ENCODE results near the gene FAM110C. TPM values are rescaled to one million over a fixed set of nuclear protein-coding genes. Genes with fewer than 3 reads are reported as not detected.
"Not testable (repeated sequence)": the region's sequence is repeated elsewhere in the genome, so short reads cannot be mapped to it uniquely, and the experiment has no call there.

FAM110C gene
- total RNA-seq, 2 donors from 2014 or later = 7.3 to 17.7 TPM

DNA sequence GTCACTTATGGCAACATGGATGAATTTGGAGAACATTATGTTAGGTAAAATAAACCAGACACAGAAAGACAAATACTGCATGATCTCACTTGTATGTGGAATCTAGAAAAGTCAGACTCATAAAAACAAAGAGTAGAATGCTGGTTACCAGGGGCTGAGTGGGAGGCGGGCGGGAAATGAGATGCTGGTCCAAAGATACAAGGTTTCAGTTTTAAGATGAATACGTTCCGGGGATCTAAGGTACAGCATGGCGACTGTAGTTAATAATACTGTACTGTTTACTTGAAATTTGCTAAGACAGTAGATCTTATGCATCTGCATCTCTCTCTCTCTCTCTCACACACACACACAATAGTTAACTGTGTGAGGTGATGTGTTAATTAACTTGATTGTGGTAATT, 14.2 kb downstream of the FAM110C start:
- no peak for DNase-seq (ENCODE audit: low spot score)
- Histone ChIP-seq H3K36me3 (no peaks in the 10 kb centered on the region), H3K4me1 (replicated peaks) (no peaks in the 10 kb centered on the region), H3K9me3 (no peaks in the 10 kb centered on the region), H3K4me3 (no peak overlapping the region), H3K27me3 (replicated peaks; ENCODE audit: insufficient read depth) (peaks cover 3% of the 10 kb centered on the region), H3K27ac (no peak overlapping the region)
- TF ChIP-seq, protein P1, sequence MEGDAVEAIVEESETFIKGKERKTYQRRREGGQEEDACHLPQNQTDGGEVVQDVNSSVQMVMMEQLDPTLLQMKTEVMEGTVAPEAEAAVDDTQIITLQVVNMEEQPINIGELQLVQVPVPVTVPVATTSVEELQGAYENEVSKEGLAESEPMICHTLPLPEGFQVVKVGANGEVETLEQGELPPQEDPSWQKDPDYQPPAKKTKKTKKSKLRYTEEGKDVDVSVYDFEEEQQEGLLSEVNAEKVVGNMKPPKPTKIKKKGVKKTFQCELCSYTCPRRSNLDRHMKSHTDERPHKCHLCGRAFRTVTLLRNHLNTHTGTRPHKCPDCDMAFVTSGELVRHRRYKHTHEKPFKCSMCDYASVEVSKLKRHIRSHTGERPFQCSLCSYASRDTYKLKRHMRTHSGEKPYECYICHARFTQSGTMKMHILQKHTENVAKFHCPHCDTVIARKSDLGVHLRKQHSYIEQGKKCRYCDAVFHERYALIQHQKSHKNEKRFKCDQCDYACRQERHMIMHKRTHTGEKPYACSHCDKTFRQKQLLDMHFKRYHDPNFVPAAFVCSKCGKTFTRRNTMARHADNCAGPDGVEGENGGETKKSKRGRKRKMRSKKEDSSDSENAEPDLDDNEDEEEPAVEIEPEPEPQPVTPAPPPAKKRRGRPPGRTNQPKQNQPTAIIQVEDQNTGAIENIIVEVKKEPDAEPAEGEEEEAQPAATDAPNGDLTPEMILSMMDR (IDR thresholded peaks at IDR 0.05) = no peak
- TF ChIP-seq POLR2AphosphoS5 (IDR thresholded peaks at IDR 0.05) (no peak), POLR2A (IDR thresholded peaks at IDR 0.05) (no peak)
- intact Hi-C loops (cut with DNase I) = no loop called here
- WGBS = 79% methylated on average over 5 of the region's 5 CpGs

DNA sequence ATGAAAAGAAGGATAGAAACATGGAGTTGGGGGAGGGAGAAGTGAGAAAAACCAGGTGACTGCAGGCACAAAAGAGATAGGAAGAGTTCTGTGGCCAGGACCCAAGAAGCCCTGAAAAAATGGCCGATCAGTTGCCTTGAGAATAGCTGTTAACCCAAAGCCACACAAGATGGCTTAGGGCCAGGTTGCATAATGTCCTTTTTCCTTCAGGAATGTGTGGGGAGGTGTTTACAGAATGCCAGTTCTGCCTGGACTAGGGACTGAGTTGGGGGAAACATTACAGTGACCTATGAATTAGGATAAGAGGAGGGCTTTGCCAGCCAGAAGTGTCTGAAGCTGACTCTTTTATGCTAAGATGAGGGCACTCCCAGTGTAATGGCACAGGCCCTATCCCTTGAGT, 17.1 kb downstream of the FAM110C start:
- no peaks in the 10 kb centered on the region for H3K4me1 ChIP-seq (replicated peaks)
- DNase-seq (ENCODE audit: low spot score) = no peak
- intact Hi-C loops (cut with DNase I) = no loop called here
- H3K9me3 ChIP-seq = no peaks in the 10 kb centered on the region
- 70% methylated on average over 1 of the region's 1 CpG for WGBS
- no peak overlapping the region for H3K4me3 ChIP-seq
- H3K27ac ChIP-seq = no peak overlapping the region
- TF ChIP-seq POLR2AphosphoS5 (IDR thresholded peaks at IDR 0.05) (no peak), POLR2A (IDR thresholded peaks at IDR 0.05) (no peak)
- TF ChIP-seq, protein P1 (IDR thresholded peaks at IDR 0.05) = no peak
- H3K36me3 ChIP-seq = no peaks in the 10 kb centered on the region
- H3K27me3 ChIP-seq (replicated peaks; ENCODE audit: insufficient read depth) = peaks cover 3% of the 10 kb centered on the region

DNA sequence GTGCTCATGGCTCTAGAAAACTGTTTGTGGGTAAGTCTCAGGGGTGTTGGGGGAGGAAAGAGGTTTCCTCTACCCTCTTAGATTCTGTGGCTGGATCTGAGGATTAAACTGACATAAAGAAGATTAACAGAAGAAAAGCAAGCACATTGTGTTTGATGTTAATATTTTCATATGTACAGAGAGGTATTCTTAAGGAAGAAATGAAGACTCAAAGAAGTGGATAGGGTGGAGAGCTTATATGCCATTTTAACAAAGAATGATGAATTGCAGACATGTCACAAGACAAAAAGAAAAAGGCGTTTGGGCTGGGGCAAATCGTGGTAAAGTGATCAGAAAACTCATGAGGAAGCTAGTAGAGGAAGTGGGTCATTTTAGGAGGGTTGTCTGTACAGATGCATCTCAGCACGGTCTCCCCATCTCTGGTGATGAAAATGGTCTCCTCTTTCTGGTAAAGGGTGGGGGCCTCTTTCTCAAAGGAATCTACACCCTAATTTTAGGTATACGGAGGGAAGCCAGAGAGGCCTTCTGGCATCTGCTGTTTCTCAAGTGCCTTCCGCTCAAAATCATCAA, 17.8 kb downstream of the FAM110C start:
- H3K27me3 ChIP-seq (replicated peaks; ENCODE audit: insufficient read depth) = peaks cover 3% of the 10 kb centered on the region
- H3K9me3 ChIP-seq = no peaks in the 10 kb centered on the region
- TF ChIP-seq POLR2A (IDR thresholded peaks at IDR 0.05) (no peak), POLR2AphosphoS5 (IDR thresholded peaks at IDR 0.05) (no peak)
- TF ChIP-seq, protein P1 (IDR thresholded peaks at IDR 0.05) = no peak
- 77% methylated on average over 5 of the region's 5 CpGs for WGBS
- DNase-seq (ENCODE audit: low spot score) = no peak
- H3K4me3 ChIP-seq = no peak overlapping the region
- intact Hi-C loops (cut with DNase I) = no loop called here
- no peaks in the 10 kb centered on the region for H3K36me3 ChIP-seq
- H3K4me1 ChIP-seq (replicated peaks) = no peaks in the 10 kb centered on the region
- H3K27ac ChIP-seq = no peak overlapping the region

DNA sequence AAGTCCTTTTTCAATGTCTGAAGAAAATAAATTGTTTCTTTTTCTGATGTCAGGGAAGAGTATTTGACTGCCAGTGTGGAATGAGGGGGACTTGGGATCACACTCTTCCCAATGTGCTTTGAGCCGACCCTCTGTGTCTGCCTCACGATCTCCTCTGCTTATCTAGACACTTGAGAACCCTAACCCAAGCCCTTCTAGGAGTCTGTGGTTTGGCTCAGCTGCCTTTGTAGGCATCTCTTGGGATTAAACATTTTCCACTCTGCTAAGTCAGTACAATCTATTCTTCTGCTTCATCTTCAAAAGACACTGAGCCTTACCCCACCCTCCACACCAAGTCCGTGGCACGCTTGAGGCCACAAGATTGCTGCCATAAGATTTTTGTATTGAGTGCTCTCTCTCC, 19.4 kb downstream of the FAM110C start:
- Histone ChIP-seq H3K36me3 (no peaks in the 10 kb centered on the region), H3K27me3 (replicated peaks; ENCODE audit: insufficient read depth) (peaks cover 3% of the 10 kb centered on the region), H3K4me1 (replicated peaks) (no peaks in the 10 kb centered on the region), H3K9me3 (no peaks in the 10 kb centered on the region), H3K4me3 (no peak overlapping the region), H3K27ac (no peak overlapping the region)
- 59% methylated on average over 4 of the region's 4 CpGs for WGBS
- DNase-seq (ENCODE audit: low spot score) = no peak
- intact Hi-C loops (cut with DNase I) = no loop called here
- TF ChIP-seq, protein P1 (IDR thresholded peaks at IDR 0.05) = no peak

DNA sequence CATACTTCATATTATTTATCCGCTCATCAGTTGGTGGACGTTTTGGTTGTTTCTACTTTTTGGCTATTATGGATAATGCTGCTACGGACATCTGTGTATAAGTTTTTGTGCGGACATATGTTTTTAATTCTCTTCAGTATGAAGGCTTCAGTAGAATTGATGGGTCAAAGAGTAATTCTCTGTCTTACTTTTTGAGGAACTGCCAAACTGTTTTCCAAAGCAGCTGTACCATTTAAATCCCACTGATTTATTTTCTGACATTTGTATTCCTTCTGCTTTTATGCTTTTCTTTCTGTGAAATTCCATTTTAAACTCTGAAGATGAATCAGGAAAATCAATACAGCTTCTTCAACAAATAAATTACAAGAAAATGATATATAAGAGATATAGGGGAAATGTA, 20.8 kb downstream of the FAM110C start:
- Histone ChIP-seq H3K4me3 (no peak overlapping the region), H3K27me3 (replicated peaks; ENCODE audit: insufficient read depth) (peaks cover 3% of the 10 kb centered on the region), H3K27ac (no peak overlapping the region), H3K4me1 (replicated peaks) (no peaks in the 10 kb centered on the region), H3K9me3 (no peaks in the 10 kb centered on the region), H3K36me3 (no peaks in the 10 kb centered on the region)
- intact Hi-C loops (cut with DNase I) = no loop called here
- 91% methylated on average over 4 of the region's 4 CpGs for WGBS
- TF ChIP-seq, protein P1 (IDR thresholded peaks at IDR 0.05) = no peak
- TF ChIP-seq POLR2A (IDR thresholded peaks at IDR 0.05) (no peak), POLR2AphosphoS5 (IDR thresholded peaks at IDR 0.05) (no peak)
- DNase-seq (ENCODE audit: low spot score) = no peak

DNA sequence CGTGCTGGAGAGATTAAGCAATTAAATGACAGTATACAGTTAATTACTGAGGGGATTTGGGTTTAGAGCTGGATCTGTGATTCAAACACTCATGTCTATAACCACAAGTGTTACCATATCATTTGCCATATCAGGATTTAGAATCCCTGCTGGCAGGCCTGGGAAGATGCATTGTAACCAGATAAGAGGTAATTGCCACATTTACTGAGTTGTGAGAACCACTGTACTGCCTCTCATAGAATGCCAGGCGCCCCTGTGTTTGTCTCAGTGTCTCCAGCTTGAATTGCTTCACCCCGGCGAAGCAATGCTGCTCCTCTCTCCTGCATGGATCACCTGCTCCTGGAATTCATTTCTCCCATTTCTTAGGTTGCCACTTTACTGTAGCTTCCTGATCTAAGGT, 21.7 kb downstream of the FAM110C start:
- intact Hi-C loops (cut with DNase I); H3K36me3 ChIP-seq; H3K4me3 ChIP-seq; H3K27me3 ChIP-seq (replicated peaks; ENCODE audit: insufficient read depth); DNase-seq (ENCODE audit: low spot score); H3K4me1 ChIP-seq (replicated peaks); H3K27ac ChIP-seq; H3K9me3 ChIP-seq: not testable (repeated sequence)
- 87% methylated on average over 4 of the region's 4 CpGs for WGBS
